Uterus (tissue), 4 donors: Measurements from ENCODE around the gene PITX2. TPM values are rescaled to one million over a fixed set of nuclear protein-coding genes. Genes with fewer than 3 reads are reported as not detected.

Experiments used
- DNase-seq, 2 donors: peaks; one replicate each; pipeline ENCODE4 v3.0.0-alpha.2; 2019 to 2020
- H3K27ac ChIP-seq, 2 donors: fragments of 200-600 bp; sonication (generic); 1 replicate in 1 of 2; 2 replicates in 1 of 2; pipeline ENCODE4 v1.5.1; 2016 to 2018
- H3K27me3 ChIP-seq, 2 donors: fragments of 200-600 bp; sonication (generic); one replicate each; pipeline ENCODE4 v1.5.1; 2018 to 2019; ENCODE audit warnings: control low read depth in 1 of 2
- H3K36me3 ChIP-seq, 2 donors: fragments of 200-600 bp; sonication (generic); one replicate each; pipeline ENCODE4 v1.5.1; 2019; ENCODE audit warnings: control low read depth in 1 of 2
- H3K4me1 ChIP-seq, 2 donors: fragments of 200-600 bp; sonication (generic); one replicate each; pipeline ENCODE4 v1.5.1; 2018 to 2019; ENCODE audit warnings: control low read depth in 1 of 2
- H3K4me3 ChIP-seq, 2 donors: fragments of 200-600 bp; sonication (generic); 1 replicate in 1 of 2; 2 replicates in 1 of 2; pipeline ENCODE4 v1.5.1; 2018 to 2019; ENCODE audit warnings: mild to moderate bottlenecking in 1 of 2
- H3K9me3 ChIP-seq, 2 donors: fragments of 200-600 bp; sonication (generic); one replicate each; pipeline ENCODE4 v1.5.1; 2019; ENCODE audit warnings: control low read depth in 1 of 2
- POLR2A ChIP-seq, 2 donors: fragments of 450-650 bp; IDR thresholded peaks; one replicate each; pipeline ENCODE4 v1.6.1; 2016; ENCODE audit warnings: antibody characterized with exemption in 2 of 2, mild to moderate bottlenecking in 1 of 2, moderate library complexity in 1 of 2
- intact Hi-C: fragments of 100-400 bp; cut with DNase I; formaldehyde crosslinking; loops from one replicate; pipeline ENCODE4 v1.15.1; 2023; ENCODE audit warnings: low total_unique reads
- total RNA-seq, 4 donors: library from RNA; depleted of rRNA in 3 of 4; stranded (reverse); fragments of >200 nt in 3 of 4; gene quantifications; one replicate each; pipeline versions ENCODE4 v1.1.0 to v1.2.4, GENCODE V29; 2014 to 2023
- TF ChIP-seq, protein P1 (sequence below), 4 experiments: fragments of 200-600 bp in 2 of 4; fragments of 450-650 bp in 2 of 4; sonication (generic) in 2 of 4; IDR thresholded peaks; one replicate each; pipeline ENCODE4 v1.5.1; 2016 to 2019; ENCODE audit warnings: antibody characterized with exemption in 4 of 4, mild to moderate bottlenecking in 2 of 4, moderate library complexity in 1 of 4
- donor health status: DM: yes; HTN: yes; CAD: no.

The PITX2 gene
- total RNA-seq, 4 donors from 2014 or later = 0.14 TPM; not detected in 3

DNA sequence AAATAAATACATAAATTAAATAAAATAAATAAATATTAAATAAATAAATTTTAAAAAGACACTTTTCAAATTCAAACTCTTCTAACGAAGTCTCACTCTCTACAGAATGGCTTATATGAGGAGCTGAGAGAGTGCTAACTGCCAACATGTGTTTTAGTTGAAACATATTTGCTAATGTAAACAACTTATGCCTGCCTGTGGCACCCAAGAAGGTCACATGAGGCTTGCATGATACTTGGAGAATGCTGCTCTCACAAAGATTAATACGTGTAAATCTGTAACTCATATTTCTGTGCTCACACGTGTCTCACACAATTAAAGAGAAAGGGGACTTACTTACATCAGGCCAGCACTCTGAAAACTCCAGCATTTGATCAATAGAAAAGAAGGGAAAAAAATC, 43.2 kb upstream of the PITX2 start:
- intact Hi-C loops = no loop called here
- H3K4me3 ChIP-seq = no peak overlapping the region
- H3K27me3 ChIP-seq = no peaks in the 10 kb centered on the region
- no peaks in the 10 kb centered on the region for H3K36me3 ChIP-seq
- no peaks in the 10 kb centered on the region for H3K9me3 ChIP-seq
- TF ChIP-seq, protein P1, sequence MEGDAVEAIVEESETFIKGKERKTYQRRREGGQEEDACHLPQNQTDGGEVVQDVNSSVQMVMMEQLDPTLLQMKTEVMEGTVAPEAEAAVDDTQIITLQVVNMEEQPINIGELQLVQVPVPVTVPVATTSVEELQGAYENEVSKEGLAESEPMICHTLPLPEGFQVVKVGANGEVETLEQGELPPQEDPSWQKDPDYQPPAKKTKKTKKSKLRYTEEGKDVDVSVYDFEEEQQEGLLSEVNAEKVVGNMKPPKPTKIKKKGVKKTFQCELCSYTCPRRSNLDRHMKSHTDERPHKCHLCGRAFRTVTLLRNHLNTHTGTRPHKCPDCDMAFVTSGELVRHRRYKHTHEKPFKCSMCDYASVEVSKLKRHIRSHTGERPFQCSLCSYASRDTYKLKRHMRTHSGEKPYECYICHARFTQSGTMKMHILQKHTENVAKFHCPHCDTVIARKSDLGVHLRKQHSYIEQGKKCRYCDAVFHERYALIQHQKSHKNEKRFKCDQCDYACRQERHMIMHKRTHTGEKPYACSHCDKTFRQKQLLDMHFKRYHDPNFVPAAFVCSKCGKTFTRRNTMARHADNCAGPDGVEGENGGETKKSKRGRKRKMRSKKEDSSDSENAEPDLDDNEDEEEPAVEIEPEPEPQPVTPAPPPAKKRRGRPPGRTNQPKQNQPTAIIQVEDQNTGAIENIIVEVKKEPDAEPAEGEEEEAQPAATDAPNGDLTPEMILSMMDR (IDR thresholded peaks at IDR 0.05) = no peak
- TF ChIP-seq POLR2A (IDR thresholded peaks at IDR 0.05) = no peak
- no peaks in the 10 kb centered on the region for H3K4me1 ChIP-seq
- DNase-seq = no peak
- H3K27ac ChIP-seq = no peak overlapping the region

DNA sequence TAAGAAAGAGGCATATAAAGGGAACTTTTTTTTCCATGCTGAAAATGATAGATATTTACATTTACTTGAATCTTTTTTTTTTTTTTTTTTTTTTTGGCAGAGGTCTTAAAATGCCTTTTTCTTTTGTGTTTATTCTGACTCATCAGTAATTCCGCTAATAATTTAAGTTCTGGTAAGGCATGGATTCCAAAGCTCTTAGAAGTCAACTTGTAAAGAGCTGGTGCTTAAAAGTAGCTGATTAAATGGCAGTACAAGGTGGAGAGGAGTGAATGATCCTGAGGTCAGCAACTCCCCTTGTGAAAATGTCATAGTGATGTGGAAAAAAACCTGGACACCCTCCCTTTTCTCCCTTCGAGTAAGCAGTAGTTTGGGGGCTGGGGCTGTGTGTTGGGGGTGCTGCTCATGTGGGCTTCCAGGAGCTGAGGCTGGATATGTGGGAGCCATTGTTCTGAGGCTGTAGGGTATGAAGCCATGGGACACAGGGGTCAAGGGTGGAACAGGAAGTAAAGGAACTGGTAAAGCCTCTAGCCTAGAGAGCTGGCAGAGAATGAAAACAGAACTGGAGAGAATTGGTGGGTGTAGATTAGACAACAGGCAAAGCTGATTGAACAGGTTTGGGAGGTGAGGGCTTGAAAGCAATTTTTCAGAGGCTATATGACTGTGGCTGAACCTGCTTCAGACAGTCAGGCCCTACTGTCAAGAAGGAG, 41.0 kb upstream of the PITX2 start:
- Histone ChIP-seq H3K9me3 (no peaks in the 10 kb centered on the region), H3K27ac (no peak overlapping the region), H3K27me3 (no peaks in the 10 kb centered on the region), H3K4me1 (no peaks in the 10 kb centered on the region), H3K36me3 (no peaks in the 10 kb centered on the region), H3K4me3 (no peak overlapping the region)
- TF ChIP-seq, protein P1 (IDR thresholded peaks at IDR 0.05) = no peak
- no peak for TF ChIP-seq POLR2A (IDR thresholded peaks at IDR 0.05)
- DNase-seq = no peak
- intact Hi-C loops = no loop called here

DNA sequence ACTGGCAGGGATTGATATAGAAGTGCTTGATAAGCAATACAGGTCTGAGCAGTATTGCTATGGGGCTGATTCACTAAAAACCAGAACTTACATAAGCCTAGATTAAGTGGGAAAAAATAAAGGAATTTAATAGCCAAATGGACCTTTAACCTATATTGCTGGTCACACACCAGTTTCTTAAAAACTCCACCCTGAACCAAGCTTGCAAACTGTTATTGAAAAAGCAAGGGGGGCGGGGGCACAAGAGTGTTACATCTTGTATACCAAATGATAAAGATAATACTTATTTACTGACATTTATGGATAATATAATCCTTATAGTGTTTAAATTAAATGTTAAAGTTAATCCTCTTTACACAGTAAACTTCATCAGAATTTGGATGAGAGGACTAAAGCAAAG, 40.3 kb upstream of the PITX2 start:
- no peaks in the 10 kb centered on the region for H3K9me3 ChIP-seq
- no peaks in the 10 kb centered on the region for H3K36me3 ChIP-seq
- no peak for TF ChIP-seq POLR2A (IDR thresholded peaks at IDR 0.05)
- TF ChIP-seq, protein P1 (IDR thresholded peaks at IDR 0.05) = no peak
- no peak overlapping the region for H3K27ac ChIP-seq
- H3K4me3 ChIP-seq = no peak overlapping the region
- intact Hi-C loops = no loop called here
- no peak for DNase-seq
- no peaks in the 10 kb centered on the region for H3K4me1 ChIP-seq
- H3K27me3 ChIP-seq = no peaks in the 10 kb centered on the region

DNA sequence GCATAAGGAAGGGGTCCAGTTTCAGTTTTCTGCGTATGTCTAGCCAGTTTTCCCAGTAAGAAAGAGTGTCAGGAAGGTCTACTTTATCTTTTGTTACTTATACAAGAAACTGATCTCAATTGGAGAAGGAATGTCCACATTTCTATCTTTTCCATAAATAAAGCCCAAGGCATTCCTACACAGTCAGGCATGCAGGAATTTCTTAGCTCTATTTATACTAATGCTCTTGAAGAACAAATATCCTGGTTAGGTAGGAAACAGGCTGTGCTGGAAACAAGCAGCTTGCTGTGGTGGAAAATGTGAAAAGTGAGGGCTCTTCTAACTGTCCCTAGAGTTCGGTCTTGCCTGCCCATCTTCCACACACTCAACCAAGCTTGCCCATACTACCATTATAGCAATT, 37.9 kb upstream of the PITX2 start:
- Histone ChIP-seq H3K4me3 (no peak overlapping the region), H3K27me3 (no peaks in the 10 kb centered on the region), H3K9me3 (no peaks in the 10 kb centered on the region), H3K27ac (no peak overlapping the region), H3K4me1 (no peaks in the 10 kb centered on the region), H3K36me3 (no peaks in the 10 kb centered on the region)
- TF ChIP-seq, protein P1 (IDR thresholded peaks at IDR 0.05) = no peak
- TF ChIP-seq POLR2A (IDR thresholded peaks at IDR 0.05) = no peak
- no peak for DNase-seq
- intact Hi-C loops = no loop called here

DNA sequence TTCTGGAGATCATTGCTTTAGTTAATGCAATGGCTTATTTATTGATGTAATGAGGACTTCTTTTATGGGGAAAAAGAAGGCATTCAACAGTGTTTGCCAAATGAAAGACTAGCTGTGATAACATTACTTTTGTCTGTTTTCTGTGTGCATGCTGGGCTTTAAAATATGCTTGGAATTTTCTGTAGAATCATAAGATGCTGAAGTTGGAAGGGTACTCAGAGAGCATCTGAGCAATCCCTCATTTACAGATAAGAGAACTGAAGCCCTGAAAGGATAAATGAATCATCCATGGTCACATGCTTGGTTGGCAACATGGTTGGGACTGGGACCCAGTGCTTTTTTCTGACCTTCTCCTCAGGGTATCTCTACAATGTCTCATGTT, 31.4 kb upstream of the PITX2 start:
- Histone ChIP-seq H3K27me3 (no peaks in the 10 kb centered on the region), H3K4me1 (no peaks in the 10 kb centered on the region), H3K9me3 (no peaks in the 10 kb centered on the region), H3K4me3 (no peak overlapping the region), H3K36me3 (no peaks in the 10 kb centered on the region), H3K27ac (no peak overlapping the region)
- TF ChIP-seq POLR2A (IDR thresholded peaks at IDR 0.05) = no peak
- TF ChIP-seq, protein P1 (IDR thresholded peaks at IDR 0.05) = no peak
- DNase-seq = no peak
- intact Hi-C loops = no loop called here
